Measurements from ENCODE around the gene DOCK7.
"Not testable (repeated sequence)": the region's sequence is repeated elsewhere in the genome, so short reads cannot be mapped to it uniquely, and the experiment has no call there.

DOCK7 gene

DNA sequence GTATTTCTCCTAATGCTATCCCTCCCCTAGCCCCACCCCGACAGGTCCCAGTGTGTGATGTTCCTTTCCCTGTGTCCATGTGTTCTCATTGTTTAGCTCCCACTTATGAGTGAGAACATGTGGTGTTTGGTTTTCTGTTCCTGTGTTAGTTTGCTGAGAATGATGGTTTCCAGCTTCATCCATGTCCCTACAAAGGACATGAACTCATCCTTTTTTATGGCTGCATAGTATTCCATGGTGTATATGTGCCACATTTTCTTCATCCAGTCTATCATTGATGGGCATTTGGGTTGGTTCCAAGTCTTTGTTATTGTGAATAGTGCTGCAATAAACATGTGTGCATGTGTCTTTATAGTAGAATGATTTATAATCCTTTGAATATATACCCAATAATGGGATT lies 77.6 kb downstream of the DOCK7 start:
- DNase-seq = not testable (repeated sequence)

GRCh38 chr1:62608905-62609304 lies 79.3 kb downstream of the DOCK7 start:
- no peak for DNase-seq

DNA sequence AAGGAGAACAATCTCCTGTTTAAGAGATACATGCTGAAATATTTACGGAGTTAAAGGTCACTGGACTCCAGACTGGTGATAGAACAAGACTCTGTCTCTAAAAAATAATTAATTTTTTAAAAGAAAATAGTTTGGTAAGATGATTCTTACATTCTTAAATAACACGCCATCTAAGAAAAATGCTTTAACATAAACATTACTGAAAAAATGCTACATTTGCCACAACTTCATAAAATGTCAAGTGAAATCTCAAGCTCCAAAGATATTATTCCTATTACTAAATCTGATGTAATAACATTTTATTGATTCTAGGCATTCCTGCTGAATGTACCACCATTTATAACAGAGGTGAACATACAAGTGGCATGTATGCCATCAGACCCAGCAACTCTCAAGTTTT lies 86.7 kb downstream of the DOCK7 start:
- DNase-seq = no peak

- DNase-seq = no peak
These were observed 89.1 kb downstream of the DOCK7 start for GRCh38 chr1:62599044-62599443.

DNA sequence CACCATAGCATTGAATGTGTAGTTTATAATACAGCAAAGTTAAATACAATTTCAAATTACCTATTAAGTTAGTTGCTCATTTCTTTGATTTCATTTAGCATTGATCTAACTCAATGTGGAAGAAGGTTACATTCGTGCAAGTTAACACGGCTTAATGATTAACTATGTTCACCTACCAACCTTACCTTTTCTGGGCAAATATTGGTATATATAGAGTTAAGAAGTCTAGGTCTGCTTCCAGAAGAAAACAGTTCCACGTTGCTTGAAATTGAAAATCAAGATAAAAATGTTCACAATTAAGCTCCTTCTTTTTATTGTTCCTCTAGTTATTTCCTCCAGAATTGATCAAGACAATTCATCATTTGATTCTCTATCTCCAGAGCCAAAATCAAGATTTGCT lies 90.9 kb downstream of the DOCK7 start, which contains the start of gene ANGPTL3:
Gene ANGPTL3, plus strand, starts transcription at position 240 of the 400 bp plus-strand sequence. Its CDS starts 47 bp downstream, at position 287.
- DNase-seq = no peak

GRCh38 chr1:62595647-62596046 lies 92.5 kb downstream of the DOCK7 start:
- no peak for DNase-seq

GRCh38 chr1:62593825-62594394 lies 94.3 kb downstream of the DOCK7 start:
- DNase-seq = no peak

DNA sequence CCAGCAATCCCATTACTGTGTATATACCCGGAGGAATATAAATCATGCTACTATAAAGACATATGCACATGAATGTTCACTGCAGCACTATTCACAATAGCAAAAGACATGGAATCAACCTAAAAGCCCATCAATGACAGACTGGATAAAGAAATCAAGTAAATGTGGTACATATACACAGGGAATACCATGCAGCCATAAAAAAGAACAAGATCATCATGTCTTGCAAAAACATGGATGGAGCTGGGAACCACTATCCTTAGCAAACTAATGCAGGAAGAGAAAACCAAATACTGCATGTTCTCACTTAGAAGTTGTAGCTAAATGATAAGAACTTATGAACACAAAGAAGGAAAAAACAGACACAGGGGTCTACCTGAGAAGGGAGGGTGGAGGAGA lies 97.2 kb downstream of the DOCK7 start:
- DNase-seq = no peak

- DNase-seq = no peak
These were observed 97.8 kb downstream of the DOCK7 start for GRCh38 chr1:62590255-62590969.

- no peak for DNase-seq
These were observed 98.9 kb downstream of the DOCK7 start for GRCh38 chr1:62589321-62589720.

DNA sequence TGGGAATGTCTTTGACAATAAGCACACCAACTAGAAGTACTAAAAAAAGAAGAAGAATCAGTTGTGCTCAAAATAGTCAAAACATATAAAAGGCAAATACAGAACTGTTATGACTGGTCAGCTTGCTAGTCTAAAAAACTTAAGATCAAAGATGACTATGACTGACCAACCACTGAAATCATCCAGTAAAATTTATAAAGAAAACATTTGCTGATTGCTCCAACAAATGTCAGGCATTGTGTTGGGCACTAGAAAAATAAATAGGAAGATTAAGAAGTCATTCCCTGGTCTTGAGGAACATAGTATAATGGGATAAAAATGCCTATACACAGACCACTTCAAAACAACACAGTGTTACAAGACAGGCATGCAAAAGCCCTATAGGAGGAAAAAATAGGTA lies 100.2 kb downstream of the DOCK7 start:
- DNase-seq = no peak

- no peak for DNase-seq
These were observed 102.6 kb downstream of the DOCK7 start for GRCh38 chr1:62585469-62586155.

- no peak for DNase-seq
These were observed 114.5 kb downstream of the DOCK7 start for GRCh38 chr1:62573675-62574074.

GRCh38 chr1:62572476-62572875 lies 115.7 kb downstream of the DOCK7 start:
- no peak for DNase-seq

- DNase-seq = not testable (repeated sequence)
These were observed 116.7 kb downstream of the DOCK7 start for GRCh38 chr1:62571517-62571916.

GRCh38 chr1:62567926-62568325 lies 120.3 kb downstream of the DOCK7 start:
- DNase-seq = not testable (repeated sequence)

GRCh38 chr1:62567182-62567581 lies 121.0 kb downstream of the DOCK7 start:
- not testable (repeated sequence) for DNase-seq

DNA sequence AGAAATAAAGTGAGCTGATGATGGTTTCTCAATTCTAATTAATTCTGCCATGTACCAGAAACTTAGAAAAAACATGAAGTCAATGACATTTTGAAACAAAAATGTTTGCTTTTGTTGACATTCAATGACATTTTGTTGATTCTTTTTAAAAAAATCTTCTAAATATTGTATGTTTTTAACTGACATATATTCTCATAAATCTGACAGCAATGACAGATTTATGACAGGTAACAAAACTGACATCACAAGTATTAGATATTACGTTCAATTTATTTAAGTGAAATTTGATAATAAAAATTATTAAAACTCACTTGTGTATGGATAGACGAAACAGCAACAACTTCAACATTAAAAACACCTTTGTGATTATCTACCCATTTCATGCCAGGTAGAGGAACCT lies 126.9 kb downstream of the DOCK7 start:
- no peak for DNase-seq

DNA sequence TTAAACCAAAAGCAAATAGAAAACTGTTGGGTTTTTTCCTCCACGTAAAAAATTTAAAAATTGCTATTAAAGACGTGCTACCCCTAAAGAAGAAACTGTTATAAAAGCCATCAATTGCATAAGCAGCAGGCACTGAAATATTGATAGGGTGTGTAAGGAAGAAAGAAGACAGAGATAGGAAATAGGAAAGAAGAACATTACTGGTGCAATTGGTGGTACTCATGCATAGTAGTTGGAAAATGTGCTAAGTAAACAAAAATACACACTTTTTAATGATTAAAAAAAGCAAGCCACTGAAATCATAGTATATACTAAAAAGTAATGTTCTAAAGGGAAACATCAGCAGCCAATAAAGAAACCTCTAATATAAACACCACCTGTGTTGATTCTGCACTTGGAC lies 143.6 kb downstream of the DOCK7 start:
- no peak for DNase-seq

DNA sequence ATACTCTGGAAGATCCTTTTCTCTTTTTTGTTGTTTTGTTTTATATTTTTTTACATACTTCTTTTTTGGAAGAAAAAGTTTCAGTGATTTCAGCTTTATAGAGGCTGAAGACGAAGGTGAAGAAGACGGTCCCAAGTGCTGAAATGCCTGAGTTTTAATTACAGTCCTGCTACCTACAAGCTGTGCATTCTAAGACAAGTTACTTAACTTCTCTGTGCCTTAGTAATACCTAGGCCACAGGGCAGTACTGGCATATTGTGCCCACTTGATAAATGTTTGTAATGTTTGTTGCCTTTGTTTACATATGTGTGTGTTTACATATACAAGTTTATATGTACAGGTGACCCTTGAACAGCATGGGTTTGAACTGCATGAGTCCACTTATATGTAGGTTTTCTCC lies 147.1 kb downstream of the DOCK7 start:
- DNase-seq = no peak

DNA sequence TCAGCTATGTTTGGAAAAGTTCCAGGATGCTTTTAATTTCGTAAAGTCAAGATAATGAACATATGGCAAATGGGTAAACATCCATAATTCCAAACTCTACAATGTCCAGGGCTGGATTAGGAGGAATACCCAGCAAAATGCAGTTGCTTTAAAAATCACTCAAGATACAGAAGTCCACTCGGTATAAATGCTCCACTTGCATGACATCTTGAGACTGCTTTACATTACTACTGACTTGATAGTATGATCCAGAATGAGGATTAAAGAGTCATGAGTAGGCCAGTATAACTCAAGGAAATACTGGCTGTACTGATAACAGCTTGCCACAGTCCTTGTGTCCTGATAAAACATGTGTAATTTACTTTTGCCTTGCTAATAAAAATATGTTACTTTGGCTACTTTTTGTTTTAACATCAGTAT lies 149.1 kb downstream of the DOCK7 start:
- DNase-seq = no peak

DNA sequence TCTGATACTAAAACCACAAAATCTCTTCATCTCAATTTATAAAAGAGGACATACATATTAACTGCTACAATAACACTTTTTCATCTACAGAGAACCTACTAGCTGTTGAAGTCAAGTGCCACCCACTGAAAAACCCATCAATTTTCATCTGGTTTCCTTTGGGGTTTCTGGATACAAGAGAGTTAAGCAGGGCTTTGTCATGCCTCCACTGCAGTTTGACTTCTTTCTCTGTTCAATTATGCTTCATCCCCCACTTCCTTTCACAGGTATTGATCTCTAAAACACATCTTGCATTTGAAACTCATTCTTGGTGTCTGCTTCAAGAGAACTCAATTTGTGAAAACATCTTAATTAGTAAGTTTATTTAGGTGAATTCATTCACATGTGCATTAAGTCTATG lies 151.3 kb downstream of the DOCK7 start:
- DNase-seq = no peak

- no peak for DNase-seq
These were observed 157.6 kb downstream of the DOCK7 start for GRCh38 chr1:62530516-62531154.

DNA sequence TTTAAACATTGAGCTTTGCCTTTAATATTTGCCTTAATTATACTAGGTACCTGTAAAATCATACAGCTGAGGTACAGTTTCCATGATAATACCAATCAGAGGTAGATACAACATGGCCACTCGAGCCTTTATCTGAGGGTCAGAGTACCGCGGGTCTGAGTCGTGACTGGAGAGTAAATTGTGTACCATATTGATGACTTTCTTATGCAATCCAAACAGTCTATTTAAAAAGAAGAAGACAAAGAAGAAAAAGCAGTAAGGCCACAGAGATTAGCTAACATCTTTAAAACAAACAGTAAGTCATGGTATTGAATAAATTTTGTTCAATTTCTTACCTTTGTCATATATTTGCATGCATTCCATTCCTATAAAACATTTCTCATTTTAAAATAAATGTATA lies 159.0 kb downstream of the DOCK7 start:
- no peak for DNase-seq

Measured in activated CD4-positive, alpha-beta T cell treated with anti-CD3 and anti-CD28 coated beads for 4 hours (primary cell).